HepG2 (cell line): ENCODE data around the gene PEX5L. TPM values are rescaled to one million over a fixed set of nuclear protein-coding genes. Genes with fewer than 3 reads are reported as not detected.

Experiments
- ATAC-seq: fragments of 200-7000 bp; cut with Tn5 transposase; 3 replicates; pipeline ENCODE4 v1.9.1; 2020; ENCODE audit warnings: mild to moderate bottlenecking, moderate library complexity
- BruUV-seq: library from RNA; stranded (reverse); fragments of 400-500 nt; replicated peaks from 2 replicates; lab custom pipeline; 2021; lab: Mats Ljungman, UMichigan
- CTCF ChIA-PET: fragments of 300-600 bp; formaldehyde crosslinking; extraction: SDS; loops from one replicate; lab custom pipeline; 2021; ENCODE audit warnings: low total read pairs, inconsistent platforms, low intra/inter-chr PET ratio; lab: Yijun Ruan, JAX
- POLR2A ChIA-PET: fragments of 350-600 bp; sonication (Branson Sonifier 250); formaldehyde crosslinking; loops from one replicate; lab custom pipeline; 2020; ENCODE audit warnings: antibody characterized with exemption, inconsistent platforms; lab: Yijun Ruan, JAX
- DNase-seq: peaks from one replicate; pipeline ENCODE4 v3.0.0-alpha.2; 2015; ENCODE audit warnings: low spot score
- FAIRE-seq: peaks from 3 replicates; lab custom pipeline; 2011; peaks lifted over from hg19 to GRCh38; lab: Jason Lieb, UNC
- H2AFZ ChIP-seq: one replicate; pipeline ENCODE4 v1.6.1; 2011; ENCODE audit warnings: low read length, inconsistent platforms
- H3K27ac ChIP-seq: fragments of 300-600 bp; 3 replicates; pipeline ENCODE4 v1.8.0; 2011; ENCODE audit warnings: mixed run types, mild to moderate bottlenecking, mixed read lengths, low read length, inconsistent platforms; ENCODE audit not compliant: insufficient read depth; ENCODE audit errors: extremely low read length
- H3K27me3 ChIP-seq, 2 experiments: fragments of 200-600 bp in 1 of 2; 2 replicates in 1 of 2; 3 replicates in 1 of 2; pipeline versions ENCODE4 v1.6.0 to v1.8.0; 2011; ENCODE audit warnings: low read length in 2 of 2, mild to moderate bottlenecking in 2 of 2, moderate library complexity in 2 of 2, inconsistent platforms in 1 of 2; ENCODE audit not compliant: insufficient read depth in 2 of 2, control insufficient read depth in 1 of 2
- H3K36me3 ChIP-seq, 2 experiments: fragments of 200-600 bp in 1 of 2; replicated peaks in 1 of 2; 2 replicates in 1 of 2; 3 replicates in 1 of 2; pipeline versions ENCODE4 v1.5.1 to v1.8.0; 2011; ENCODE audit warnings: low read length in 2 of 2, inconsistent platforms in 1 of 2; ENCODE audit not compliant: insufficient read depth in 2 of 2, control insufficient read depth in 1 of 2
- H3K4me1 ChIP-seq: 2 replicates; pipeline ENCODE4 v1.5.1; 2012; ENCODE audit warnings: low read length, inconsistent platforms; ENCODE audit not compliant: insufficient read depth
- H3K4me2 ChIP-seq: 2 replicates; pipeline ENCODE4 v1.6.0; 2011; ENCODE audit warnings: low read depth, low read length, inconsistent platforms
- H3K4me3 ChIP-seq, 3 experiments: fragments of 200-600 bp in 1 of 3; sonication (generic), shearing (Covaris generic) in 1 of 3; replicated peaks in 1 of 3; 2 replicates each; pipeline ENCODE4 v1.5.1; 2011 to 2016; ENCODE audit warnings: low read length in 3 of 3, inconsistent platforms in 2 of 3, low read depth in 2 of 3, mild to moderate bottlenecking in 2 of 3, control low read depth in 1 of 3, mixed read lengths in 1 of 3; ENCODE audit not compliant: insufficient read depth in 1 of 3
- H3K79me2 ChIP-seq: one replicate; pipeline ENCODE4 v1.6.1; 2011; ENCODE audit warnings: low read length, inconsistent platforms; ENCODE audit not compliant: insufficient read depth
- H3K9ac ChIP-seq: 2 replicates; pipeline ENCODE4 v1.6.0; 2011; ENCODE audit warnings: mild to moderate bottlenecking, low read depth, low read length, inconsistent platforms; ENCODE audit not compliant: insufficient read depth
- H3K9me3 ChIP-seq: 2 replicates; pipeline ENCODE4 v1.5.1; 2012; ENCODE audit warnings: mild to moderate bottlenecking, low read length
- H4K20me1 ChIP-seq: 2 replicates; pipeline ENCODE4 v1.6.0; 2011; ENCODE audit warnings: inconsistent platforms, mild to moderate bottlenecking, low read length, moderate library complexity; ENCODE audit not compliant: insufficient read depth
- ATF5 ChIP-seq: sonication (generic); formaldehyde crosslinking; IDR thresholded peaks from 2 replicates; pipeline ENCODE4 v1.4.0; 2020; ENCODE audit warnings: mild to moderate bottlenecking, low read depth, missing genetic modification reagents
- CENPT ChIP-seq: sonication (generic); formaldehyde crosslinking; IDR thresholded peaks from 2 replicates; pipeline ENCODE4 v1.8.0; 2022; ENCODE audit warnings: low read depth, mild to moderate bottlenecking, moderate library complexity, missing genetic modification reagents
- NFE2L1 ChIP-seq: sonication (generic); formaldehyde crosslinking; IDR thresholded peaks from 2 replicates; pipeline ENCODE4 v1.4.0; 2020; ENCODE audit warnings: missing genetic modification reagents, mild to moderate bottlenecking, borderline replicate concordance
- NR2C2 ChIP-seq: sonication (generic); formaldehyde crosslinking; IDR thresholded peaks from 2 replicates; pipeline ENCODE4 v1.4.0; 2020; ENCODE audit warnings: missing genetic modification reagents, mild to moderate bottlenecking, moderate library complexity, borderline replicate concordance
- PBX2 ChIP-seq: IDR thresholded peaks from 2 replicates; pipeline ENCODE4 v1.6.1; 2016; ENCODE audit warnings: control low read depth
- TIGD3 ChIP-seq: sonication (generic); formaldehyde crosslinking; IDR thresholded peaks from 2 replicates; pipeline ENCODE4 v1.5.1; 2020; ENCODE audit warnings: mild to moderate bottlenecking, missing genetic modification reagents, borderline replicate concordance
- ZFY ChIP-seq: sonication (generic); formaldehyde crosslinking; IDR thresholded peaks from 2 replicates; pipeline ENCODE4 v1.4.0; 2020; ENCODE audit warnings: missing genetic modification reagents
- ZMAT3 ChIP-seq: sonication (generic); formaldehyde crosslinking; conservative IDR thresholded peaks from 2 replicates; pipeline ENCODE4 v1.7.0; 2021; ENCODE audit warnings: missing genetic modification reagents
- ZNF292 ChIP-seq: sonication (generic); formaldehyde crosslinking; IDR thresholded peaks from 2 replicates; pipeline ENCODE4 v1.8.1; 2022; ENCODE audit warnings: mild to moderate bottlenecking, low read depth, missing genetic modification reagents, borderline replicate concordance
- ZNF556 ChIP-seq: sonication (generic); formaldehyde crosslinking; IDR thresholded peaks from 2 replicates; pipeline ENCODE4 v1.4.0; 2020; ENCODE audit warnings: mild to moderate bottlenecking, missing genetic modification reagents, borderline replicate concordance
- ZNF580 ChIP-seq: IDR thresholded peaks from 2 replicates; pipeline ENCODE4 v1.6.1; 2016; ENCODE audit warnings: low read depth, borderline replicate concordance
- ZNF687 ChIP-seq: sonication (generic); formaldehyde crosslinking; IDR thresholded peaks from 2 replicates; pipeline ENCODE4 v1.5.1; 2020; ENCODE audit warnings: mild to moderate bottlenecking, missing genetic modification reagents, moderate library complexity
- WGBS: methylation state at CpG from one replicate; pipeline ENCODE4 v1.1.6; 2017; ENCODE audit warnings: low lambda C conversion rate; 5-methylcytosine and 5-hydroxymethylcytosine counted together
- in situ Hi-C: cut with HindIII; loops from 2 replicates; pipeline ENCODE4 v1.10.0; 2017; ENCODE audit warnings: low pct_unique_long_range_greater_than_20kb; ENCODE audit not compliant: extremely low pct_ligation_motif_present
- intact Hi-C: fragments of 100-400 bp; cut with micrococcal nuclease; formaldehyde crosslinking; loops from one replicate; pipeline ENCODE4 v1.10.0; 2022; ENCODE audit not compliant: unreplicated experiment
- polyA plus RNA-seq, 8 experiments: library from polyadenylated mRNA; depleted of rRNA in 3 of 8; stranded (reverse) in 7 of 8; unstranded in 1 of 8; fragments of >200 nt; fragmentation: Illumina TruSeq in 4 of 8; extraction: Trizol in 4 of 8; gene quantifications; 2 replicates each; pipeline versions ENCODE4 v1.2.1 to v1.2.3, GENCODE V29; 2011 to 2016; ENCODE audit warnings: low read depth in 4 of 8, missing spikeins in 1 of 8, mixed read lengths in 1 of 8; ENCODE audit not compliant: insufficient read depth in 1 of 8
- total RNA-seq, 5 experiments: library from RNA; depleted of rRNA; stranded (reverse); fragments of >200 nt; fragmentation: Illumina TruSeq; extraction: Trizol; gene quantifications; 2 replicates each; pipeline ENCODE4 v1.2.3, GENCODE V29; 2016; ENCODE audit warnings: low read depth in 1 of 5

The PEX5L gene
- total and polyA plus RNA-seq, 2 of the 13 experiments (the other 11 are each of a cell fraction or from before 2014, with no cell fraction given): not detected

GRCh38 chr3:179775416-179776122 is 261.2 kb downstream of the PEX5L start:
- Histone ChIP-seq H4K20me1 (no peaks in the 10 kb centered on the region), H3K4me1 (peaks cover 16% of the 10 kb centered on the region), H3K27me3 (no peaks in the 10 kb centered on the region), H3K4me2 (no peak overlapping the region), H3K36me3 (peaks cover 20 to 54% of the 10 kb centered on the region in 2 experiments), H3K9ac (no peak overlapping the region), H3K79me2 (no peaks in the 10 kb centered on the region), H3K9me3 (no peaks in the 10 kb centered on the region), H2AFZ (no peak overlapping the region), H3K27ac (no peak overlapping the region), H3K4me3 (no peak overlapping the region)
- no peak for FAIRE-seq
- intact Hi-C loops: no loop called here
- POLR2A ChIA-PET: no interaction called here
- ATAC-seq: peak; percentile 32
- 97% methylated on average over 10 of the region's 28 CpGs for WGBS
- CTCF ChIA-PET: no interaction called here
- in situ Hi-C loops: no loop called here
- no TSS peak for BruUV-seq
- DNase-seq: no peak
- no peak for TF ChIP-seq ZNF556 (CRISPR knock-in tag)
- no peak for TF ChIP-seq NFE2L1
- no peak for TF ChIP-seq CENPT (CRISPR knock-in tag)
- TF ChIP-seq ZNF292 (CRISPR knock-in tag): no peak
- no peak for TF ChIP-seq PBX2 (CRISPR knock-in tag)
- 0 out of 2 replicates have a peak, but pooled peaks have one; percentile 22 for TF ChIP-seq ZNF687 (CRISPR knock-in tag)
- TF ChIP-seq ZNF580 (CRISPR knock-in tag): no peak
- no peak for TF ChIP-seq NR2C2 (CRISPR knock-in tag)
- no peak for TF ChIP-seq ATF5 (CRISPR knock-in tag)
- TF ChIP-seq ZFY (CRISPR knock-in tag): no peak
- TF ChIP-seq ZMAT3: no peak
- TF ChIP-seq TIGD3 (CRISPR knock-in tag): no peak
